GM12873 (cell line): ENCODE measurements around the gene RFK.

Source experiments
- CTCF ChIP-seq: IDR thresholded peaks from 2 replicates; pipeline ENCODE4 v1.5.1; 2012; ENCODE audit warnings: low read depth, mild to moderate bottlenecking, moderate library complexity, low read length, control low read depth; ENCODE audit not compliant: insufficient read depth; ENCODE audit errors: missing control alignments

The RFK gene

GRCh38 chr9:76374783-76375559 lies 19.3 kb downstream of the RFK start:
- no peak for TF ChIP-seq CTCF

- TF ChIP-seq CTCF = no peak
Observed at GRCh38 chr9:76373784-76374474, 20.3 kb downstream of the RFK start.

GRCh38 chr9:76373173-76373783 lies 20.9 kb downstream of the RFK start:
- TF ChIP-seq CTCF = no peak

GRCh38 chr9:76372336-76372735 lies 21.9 kb downstream of the RFK start:
- TF ChIP-seq CTCF = no peak

GRCh38 chr9:76371901-76372300 lies 22.3 kb downstream of the RFK start:
- no peak for TF ChIP-seq CTCF

- no peak for TF ChIP-seq CTCF
Observed at GRCh38 chr9:76370396-76371023, 23.7 kb downstream of the RFK start.

GRCh38 chr9:76369583-76369982 lies 24.6 kb downstream of the RFK start:
- no peak for TF ChIP-seq CTCF
